LNCaP clone FGC (cell line): ENCODE results near the gene PLEKHH3.

ENCODE experiments used
- DNase-seq: peaks from one replicate; pipeline ENCODE4 v3.0.0-alpha.2; 2011; ENCODE audit warnings: low read depth
- H3K4me3 ChIP-seq: 2 replicates; pipeline ENCODE4 v1.5.1; 2011; ENCODE audit warnings: mild to moderate bottlenecking, low read depth, low read length, control low read depth
- TF ChIP-seq, protein P1 (sequence below): IDR thresholded peaks from 2 replicates; pipeline ENCODE4 v1.5.1; 2012; ENCODE audit warnings: mild to moderate bottlenecking; ENCODE audit not compliant: control insufficient read depth, insufficient read depth; ENCODE audit errors: extremely low read depth

Gene PLEKHH3

DNA sequence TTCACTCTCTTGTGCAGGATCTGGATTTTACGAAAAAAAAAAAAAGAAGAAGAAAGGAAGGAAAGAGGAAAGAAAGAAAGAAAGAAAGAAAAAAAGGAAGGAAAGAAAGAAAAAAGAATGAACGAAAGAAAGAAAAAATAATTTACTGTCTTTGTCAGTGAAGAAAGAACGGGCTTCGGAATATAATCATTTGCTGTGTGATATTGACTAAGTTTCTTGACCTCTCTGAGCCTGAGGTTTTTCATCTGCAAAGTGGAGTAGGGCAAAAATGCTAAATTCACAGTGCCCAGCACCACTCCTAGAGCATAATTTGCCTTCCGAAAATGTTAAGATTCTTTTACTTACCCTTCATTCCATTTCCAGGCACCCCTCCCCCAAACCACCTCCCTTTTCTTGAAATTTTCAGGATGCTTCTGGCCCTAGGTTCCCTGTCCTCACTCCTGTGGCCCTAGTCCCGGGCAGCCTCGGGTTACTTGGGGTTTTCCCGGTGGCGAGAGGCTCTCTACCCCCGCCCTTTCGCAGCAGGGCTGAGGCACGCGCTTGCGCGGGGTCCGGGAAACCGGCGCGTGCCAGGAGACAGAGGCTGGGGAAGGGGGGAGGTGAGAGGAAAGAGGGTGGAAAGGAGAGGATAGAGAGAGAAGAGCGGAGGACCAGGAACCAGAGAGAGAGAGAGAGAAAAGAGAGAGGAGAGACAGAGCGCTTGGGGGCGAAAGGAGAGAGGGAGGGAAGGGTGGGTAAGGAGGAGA is 5.4 kb upstream of the PLEKHH3 start, which contains the start of gene CNTNAP1:
TSS of gene CNTNAP1 (plus strand) at position 556 of the 746 bp plus-strand sequence. CDS start 299 bp downstream, outside the sequence.
- DNase-seq = no peak
- no peak within 1 kb of the TSS for H3K4me3 ChIP-seq
- TF ChIP-seq, protein P1, sequence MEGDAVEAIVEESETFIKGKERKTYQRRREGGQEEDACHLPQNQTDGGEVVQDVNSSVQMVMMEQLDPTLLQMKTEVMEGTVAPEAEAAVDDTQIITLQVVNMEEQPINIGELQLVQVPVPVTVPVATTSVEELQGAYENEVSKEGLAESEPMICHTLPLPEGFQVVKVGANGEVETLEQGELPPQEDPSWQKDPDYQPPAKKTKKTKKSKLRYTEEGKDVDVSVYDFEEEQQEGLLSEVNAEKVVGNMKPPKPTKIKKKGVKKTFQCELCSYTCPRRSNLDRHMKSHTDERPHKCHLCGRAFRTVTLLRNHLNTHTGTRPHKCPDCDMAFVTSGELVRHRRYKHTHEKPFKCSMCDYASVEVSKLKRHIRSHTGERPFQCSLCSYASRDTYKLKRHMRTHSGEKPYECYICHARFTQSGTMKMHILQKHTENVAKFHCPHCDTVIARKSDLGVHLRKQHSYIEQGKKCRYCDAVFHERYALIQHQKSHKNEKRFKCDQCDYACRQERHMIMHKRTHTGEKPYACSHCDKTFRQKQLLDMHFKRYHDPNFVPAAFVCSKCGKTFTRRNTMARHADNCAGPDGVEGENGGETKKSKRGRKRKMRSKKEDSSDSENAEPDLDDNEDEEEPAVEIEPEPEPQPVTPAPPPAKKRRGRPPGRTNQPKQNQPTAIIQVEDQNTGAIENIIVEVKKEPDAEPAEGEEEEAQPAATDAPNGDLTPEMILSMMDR = no peak

DNA sequence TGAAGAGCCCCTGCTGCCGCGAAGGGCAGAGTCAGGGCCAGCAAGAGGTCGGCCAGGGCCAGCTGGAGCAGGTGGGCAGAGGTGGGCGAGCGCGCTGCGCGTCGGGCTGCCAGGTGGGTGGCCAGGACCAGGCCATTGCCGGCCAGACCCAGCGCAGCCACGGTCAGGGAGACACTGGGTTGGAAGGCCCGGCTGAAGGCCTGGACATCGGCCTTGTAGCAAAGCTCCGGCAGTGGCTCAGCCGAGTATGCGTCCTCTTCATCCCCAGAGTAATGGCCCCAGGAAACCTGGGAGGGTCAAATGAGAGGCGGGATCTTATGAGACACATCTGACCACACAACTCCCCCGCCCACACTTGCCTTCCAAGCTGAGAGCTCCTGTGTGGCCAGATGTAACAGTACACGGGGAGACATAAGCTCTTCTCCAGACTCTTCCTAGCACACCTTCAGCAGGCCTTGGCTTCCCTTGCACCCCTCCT is 3.6 kb upstream of the PLEKHH3 start:
- TF ChIP-seq, protein P1 = no peak
- H3K4me3 ChIP-seq = no peak overlapping the region
- DNase-seq = no peak

DNA sequence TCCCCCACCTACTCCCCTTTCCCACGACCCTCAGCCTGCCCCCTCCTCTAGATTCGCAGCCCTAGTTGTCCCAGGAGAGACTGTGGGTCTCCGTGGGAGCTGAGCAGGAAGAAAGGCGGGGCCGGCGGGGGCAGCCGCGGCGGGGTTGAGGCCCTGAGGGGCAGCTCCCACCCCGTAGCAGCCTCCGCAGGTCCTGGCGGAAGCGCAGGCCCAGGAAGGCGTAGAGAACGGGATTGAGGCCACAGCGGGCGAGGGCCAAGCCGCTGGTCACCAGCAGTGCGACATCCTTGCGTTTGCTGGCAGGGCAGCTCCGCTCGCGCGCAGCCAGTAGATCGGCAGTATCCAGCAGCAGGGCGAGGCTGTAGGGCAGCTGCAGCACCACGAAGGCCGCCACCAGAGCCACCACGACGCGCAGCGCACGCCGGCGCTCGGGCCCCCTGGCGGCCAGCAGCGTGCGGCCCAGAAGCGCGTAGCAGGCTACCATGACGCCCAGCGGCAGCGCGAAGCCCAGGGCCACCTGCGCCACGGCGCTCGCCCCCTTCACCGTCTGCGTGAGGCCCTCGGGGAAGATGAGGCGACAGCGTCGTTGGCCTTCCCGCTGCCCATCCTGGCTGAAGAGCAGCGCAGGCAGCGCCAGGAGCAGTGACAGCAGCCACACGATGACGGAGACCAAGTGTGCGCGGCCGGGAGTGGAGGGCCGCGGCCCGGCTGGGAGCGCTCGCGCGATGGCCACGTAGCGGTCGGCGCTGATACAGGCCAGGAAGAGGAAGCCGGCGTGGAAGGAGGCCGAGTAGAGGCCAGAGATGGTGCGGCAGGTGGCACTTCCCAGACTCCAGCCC is 2.9 kb upstream of the PLEKHH3 start:
- DNase-seq = no peak
- TF ChIP-seq, protein P1 = peak; percentile 46
- no peak overlapping the region for H3K4me3 ChIP-seq

DNA sequence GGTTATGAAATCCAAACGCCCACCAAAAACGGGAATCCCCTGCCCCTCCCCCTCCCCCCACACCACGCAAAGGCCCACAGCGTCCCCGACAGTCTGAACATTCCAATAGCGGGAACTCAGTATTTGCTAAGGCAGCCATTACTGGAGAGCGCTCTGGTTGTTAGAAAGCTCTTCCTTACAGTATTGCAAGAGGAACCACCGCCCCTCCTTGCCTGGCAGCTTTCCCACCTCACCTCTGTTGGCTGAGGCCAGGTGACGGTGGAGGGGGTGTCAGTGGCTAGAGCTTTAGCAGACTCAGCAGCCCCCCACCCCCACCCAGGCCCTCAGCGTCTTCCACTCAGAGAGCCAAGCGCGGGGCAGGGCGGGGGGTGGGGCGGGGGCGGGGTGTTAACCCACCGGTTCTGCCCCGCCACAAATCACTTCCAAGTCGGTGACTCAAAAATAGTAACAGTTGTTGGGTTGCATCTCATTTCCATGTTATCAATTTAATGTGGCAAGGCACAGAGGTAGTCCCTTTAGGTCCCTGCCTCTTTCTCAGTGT is 2.2 kb upstream of the PLEKHH3 start:
- TF ChIP-seq, protein P1 = 0 out of 2 replicates have a peak, but pooled peaks have one; percentile 14
- no peak for DNase-seq
- peak overlapping the region; percentile 63 for H3K4me3 ChIP-seq

DNA sequence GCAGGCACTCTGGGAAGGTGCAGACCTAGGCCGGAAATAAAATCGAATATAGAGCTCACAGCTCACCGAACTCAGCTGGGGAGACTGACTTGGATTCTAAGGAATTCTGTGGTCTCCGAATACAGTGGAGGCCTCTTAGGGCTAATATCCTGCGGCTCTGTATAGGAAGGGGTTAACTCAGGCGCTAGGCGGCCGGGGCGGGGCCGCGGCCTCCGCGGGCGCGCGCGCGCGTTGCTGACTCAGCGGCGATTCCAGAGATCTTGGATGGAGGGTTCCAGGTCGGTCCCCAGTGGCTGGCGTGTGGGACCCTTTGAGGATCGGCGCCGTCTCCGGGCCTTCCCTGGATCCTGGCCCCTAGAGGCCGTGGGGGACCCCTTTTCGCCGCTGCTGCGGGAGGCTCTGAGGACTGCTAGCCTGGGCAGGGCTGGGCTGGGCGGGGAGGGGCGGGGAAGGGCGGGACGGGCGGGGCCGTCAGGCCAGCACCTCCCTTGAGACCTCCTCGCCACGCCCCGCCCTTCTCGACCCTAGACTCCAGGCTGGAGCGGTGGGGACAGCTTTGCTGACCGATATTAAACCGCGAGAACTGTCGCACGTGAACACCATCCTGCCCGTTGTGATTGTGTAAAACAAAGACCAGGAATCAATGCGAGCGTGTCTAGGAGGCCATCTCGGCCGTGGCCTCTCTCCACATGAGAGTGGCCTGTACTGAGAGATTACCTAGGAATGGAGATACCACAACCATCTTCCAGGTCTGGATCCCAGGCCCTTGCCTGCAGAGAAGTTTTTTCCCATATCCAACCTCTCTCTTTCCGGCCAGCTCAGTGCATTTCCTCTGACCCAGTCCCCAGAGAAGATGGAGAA is 1.4 kb upstream of the PLEKHH3 start:
- TF ChIP-seq, protein P1 = no peak
- DNase-seq = peak; percentile 87
- peak overlapping the region; percentile 63 for H3K4me3 ChIP-seq
